Nephron (organoid): ENCODE measurements around the gene SLC10A3.

Experiments used
- H3K27ac Mint-ChIP-seq, 3 experiments: 2 replicates each; pipeline ENCODE4 v1.8.0; 2020; ENCODE audit warnings: mixed read lengths in 3 of 3, mild to moderate bottlenecking in 2 of 3, moderate library complexity in 1 of 3
- H3K27me3 Mint-ChIP-seq: 2 replicates; pipeline ENCODE4 v1.8.0; 2021; ENCODE audit warnings: low read depth, mild to moderate bottlenecking, moderate library complexity, mixed read lengths
- H3K36me3 Mint-ChIP-seq: 2 replicates; pipeline ENCODE4 v1.8.0; 2020; ENCODE audit warnings: low read depth, mixed read lengths
- H3K4me1 Mint-ChIP-seq: 2 replicates; pipeline ENCODE4 v1.8.0; 2020; ENCODE audit warnings: mixed read lengths
- H3K4me3 Mint-ChIP-seq, 3 experiments: 2 replicates each; pipeline ENCODE4 v1.8.0; 2020; ENCODE audit warnings: mild to moderate bottlenecking in 3 of 3, mixed read lengths in 3 of 3, moderate library complexity in 2 of 3
- H3K9me3 Mint-ChIP-seq: 2 replicates; pipeline ENCODE4 v1.8.0; 2020; ENCODE audit warnings: mixed read lengths
- CTCF ChIP-seq, 3 experiments: fragments of 200-600 bp; sonication (generic); IDR thresholded peaks; one replicate each; pipeline ENCODE4 v1.5.0; 2021; ENCODE audit warnings: antibody characterized with exemption in 3 of 3; ENCODE audit not compliant: unreplicated experiment in 3 of 3

The SLC10A3 gene

GRCh38 chrX:154487518-154488290 is 2.7 kb downstream of the SLC10A3 start:
- Mint-ChIP-seq H3K27me3 (no peaks in the 10 kb centered on the region), H3K9me3 (peaks cover 13% of the 10 kb centered on the region), H3K36me3 (peaks cover 15% of the 10 kb centered on the region), H3K4me1 (peaks cover 11% of the 10 kb centered on the region), H3K27ac (peak overlapping the region; percentile 56 to 78 (median 69)), H3K4me3 (peak overlapping the region; percentile 78 to 84 (median 83))
- no peak for TF ChIP-seq CTCF (IDR thresholded peaks at IDR 0.05; ENCODE audit: unreplicated experiment in 3 of 3)

- H3K9me3 Mint-ChIP-seq: peaks cover 16% of the 10 kb centered on the region
- no peak for TF ChIP-seq CTCF (IDR thresholded peaks at IDR 0.05; ENCODE audit: unreplicated experiment in 3 of 3)
- peaks cover 21% of the 10 kb centered on the region for H3K36me3 Mint-ChIP-seq
- H3K4me1 Mint-ChIP-seq: peaks cover 11% of the 10 kb centered on the region
- peak within 1 kb of the TSS; percentile 78 to 84 (median 83) for H3K4me3 Mint-ChIP-seq
- H3K27me3 Mint-ChIP-seq: peaks cover 3% of the 10 kb centered on the region
- H3K27ac Mint-ChIP-seq: peak within 1 kb of the TSS; percentile 56 to 78 (median 69)
Measured at GRCh38 chrX:154486396-154487207, 3.8 kb downstream of the SLC10A3 start, which contains the start of gene UBL4A. Gene UBL4A, minus strand, starts transcription at chrX:154486615. Its CDS starts 31 bp downstream, at chrX:154486584.

DNA sequence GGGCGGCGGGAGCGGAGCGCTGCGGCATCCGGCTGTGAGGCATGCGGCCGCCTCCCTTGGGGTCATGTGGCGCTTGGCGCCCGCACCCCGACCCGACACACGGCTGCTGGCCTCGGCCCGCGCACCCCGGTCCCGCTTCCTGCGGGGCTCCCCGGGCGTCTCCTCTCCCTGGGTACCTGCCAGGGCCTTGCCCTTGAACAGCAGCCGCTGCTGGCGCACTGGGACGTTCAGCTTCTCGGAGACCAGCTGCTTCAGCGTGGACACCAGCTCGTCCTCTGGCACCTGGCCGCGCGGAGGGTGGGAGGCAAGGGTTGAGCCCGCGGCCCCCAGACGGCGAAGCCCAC is 4.4 kb downstream of the SLC10A3 start:
- Mint-ChIP-seq H3K27ac (no peak overlapping the region), H3K36me3 (peaks cover 21% of the 10 kb centered on the region), H3K4me1 (peaks cover 11% of the 10 kb centered on the region), H3K4me3 (peak overlapping the region in 1 of 3 experiments; percentile 34), H3K9me3 (peaks cover 15% of the 10 kb centered on the region), H3K27me3 (peaks cover 3% of the 10 kb centered on the region)
- TF ChIP-seq CTCF (IDR thresholded peaks at IDR 0.05; ENCODE audit: unreplicated experiment in 3 of 3): no peak

DNA sequence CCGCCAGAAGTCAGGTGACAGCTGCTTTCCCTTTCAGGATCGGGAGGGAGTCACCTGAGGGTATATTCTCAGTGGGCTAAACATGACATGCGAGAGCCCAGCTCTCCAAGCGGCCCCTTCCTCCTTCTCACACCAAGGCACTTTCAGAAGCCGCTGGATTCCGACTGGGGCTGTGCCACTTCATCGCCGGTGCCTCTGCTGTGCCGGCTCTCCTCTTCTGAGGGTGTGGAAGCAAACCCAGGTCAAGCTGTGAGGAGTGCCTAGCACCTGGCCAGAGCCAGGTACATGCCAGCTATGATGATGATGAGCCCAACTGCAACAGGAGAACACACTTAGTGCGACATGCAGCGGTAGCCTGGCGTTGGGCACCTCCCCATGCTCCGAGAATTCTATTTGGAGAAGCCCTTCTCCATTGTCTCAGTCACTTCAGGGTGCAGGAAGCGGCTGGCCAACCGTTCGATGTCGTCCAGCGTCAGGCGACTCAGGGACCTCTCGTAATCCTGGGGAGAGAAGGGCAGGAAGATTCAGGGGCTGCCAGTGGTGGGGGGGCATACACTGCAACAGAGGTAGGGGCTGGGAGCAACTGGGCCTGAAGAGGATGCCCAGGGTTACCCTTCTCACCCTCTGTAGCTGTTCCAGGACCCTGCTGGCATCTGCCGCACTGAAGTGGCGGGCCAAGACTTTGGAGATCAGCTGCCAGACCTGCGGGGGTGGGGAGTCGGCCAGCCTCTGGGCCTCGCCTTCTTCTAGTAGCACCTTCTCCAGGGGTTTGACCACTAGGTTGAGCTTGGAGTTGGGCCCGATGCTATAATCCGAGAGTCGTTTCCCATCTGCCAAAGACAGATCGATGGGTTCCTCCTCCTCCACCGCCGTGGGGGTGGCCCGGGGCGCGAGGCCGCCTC is 5.0 kb downstream of the SLC10A3 start:
- Mint-ChIP-seq H3K36me3 (peaks cover 21% of the 10 kb centered on the region), H3K27me3 (peaks cover 3% of the 10 kb centered on the region), H3K4me3 (peak overlapping the region; percentile 69 to 78 (median 74)), H3K4me1 (peaks cover 11% of the 10 kb centered on the region), H3K27ac (no peak overlapping the region), H3K9me3 (peaks cover 18% of the 10 kb centered on the region)
- TF ChIP-seq CTCF (IDR thresholded peaks at IDR 0.05; ENCODE audit: unreplicated experiment in 3 of 3): no peak

GRCh38 chrX:154484255-154485149 is 5.9 kb downstream of the SLC10A3 start:
- peak overlapping the region; percentile 17 to 35 (median 28) for H3K4me3 Mint-ChIP-seq
- no peak overlapping the region for H3K27ac Mint-ChIP-seq
- H3K27me3 Mint-ChIP-seq: peaks cover 3% of the 10 kb centered on the region
- H3K4me1 Mint-ChIP-seq: peaks cover 7% of the 10 kb centered on the region
- TF ChIP-seq CTCF (IDR thresholded peaks at IDR 0.05; ENCODE audit: unreplicated experiment in 3 of 3): no peak
- H3K36me3 Mint-ChIP-seq: peaks cover 21% of the 10 kb centered on the region
- H3K9me3 Mint-ChIP-seq: peaks cover 17% of the 10 kb centered on the region
